Stomach smooth muscle (tissue), 2 donors: ENCODE measurements around the gene CCDC91.

ENCODE experiments used
- H3K27ac ChIP-seq: one replicate; pipeline ENCODE4 v1.7.0; 2013; ENCODE audit warnings: mild to moderate bottlenecking, low read length, inconsistent platforms
- H3K27me3 ChIP-seq, 2 donors: one replicate each; pipeline ENCODE4 v1.7.0; 2013; ENCODE audit warnings: low read length in 2 of 2; ENCODE audit not compliant: insufficient read depth in 2 of 2, control insufficient read depth in 1 of 2
- H3K36me3 ChIP-seq, 2 donors: one replicate each; pipeline ENCODE4 v1.7.0; 2013; ENCODE audit warnings: low read length in 2 of 2; ENCODE audit not compliant: control insufficient read depth in 2 of 2, insufficient read depth in 2 of 2
- H3K4me1 ChIP-seq: one replicate; pipeline ENCODE4 v1.7.0; 2013; ENCODE audit warnings: low read length; ENCODE audit not compliant: control insufficient read depth, insufficient read depth
- H3K4me3 ChIP-seq, 2 donors: one replicate each; pipeline ENCODE4 v1.7.0; 2013; ENCODE audit warnings: low read length in 2 of 2
- H3K9ac ChIP-seq, 2 donors: one replicate each; pipeline ENCODE4 v1.7.0; 2013; ENCODE audit warnings: low read length in 2 of 2, mild to moderate bottlenecking in 1 of 2
- H3K9me3 ChIP-seq, 2 donors: one replicate each; pipeline ENCODE4 v1.7.0; 2013; ENCODE audit warnings: low read length in 2 of 2; ENCODE audit not compliant: control insufficient read depth in 2 of 2
- donor health status: healthy.
- donor health status: Pancreatic carcinoma.

Gene CCDC91

DNA sequence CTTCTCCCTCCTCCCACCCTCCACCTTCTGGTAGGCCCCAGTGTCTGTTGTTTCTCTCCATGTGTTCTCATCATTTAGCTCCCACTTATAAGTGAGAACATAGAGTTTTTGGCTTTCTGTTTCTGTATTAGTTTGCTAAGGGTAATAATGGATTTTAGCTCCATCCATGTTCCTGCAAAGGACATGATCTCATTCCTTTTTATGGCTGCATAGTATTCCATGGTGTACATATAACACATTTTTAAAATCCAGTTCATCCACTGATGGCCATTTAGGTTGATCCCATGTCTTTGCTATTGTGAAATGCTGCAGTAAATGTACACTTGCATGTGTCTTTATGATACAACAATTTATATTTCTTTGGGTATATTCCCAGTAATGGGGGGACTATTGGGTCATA lies 96.1 kb downstream of the CCDC91 start:
- H3K36me3 ChIP-seq, result no peaks in the 10 kb centered on the region
- no peaks in the 10 kb centered on the region for H3K27me3 ChIP-seq
- no peak overlapping the region for H3K9ac ChIP-seq
- peaks cover 4 to 10% of the 10 kb centered on the region in 2 donors for H3K9me3 ChIP-seq
- H3K27ac ChIP-seq, result no peak overlapping the region
- H3K4me3 ChIP-seq, result no peak overlapping the region
- H3K4me1 ChIP-seq, result no peaks in the 10 kb centered on the region

DNA sequence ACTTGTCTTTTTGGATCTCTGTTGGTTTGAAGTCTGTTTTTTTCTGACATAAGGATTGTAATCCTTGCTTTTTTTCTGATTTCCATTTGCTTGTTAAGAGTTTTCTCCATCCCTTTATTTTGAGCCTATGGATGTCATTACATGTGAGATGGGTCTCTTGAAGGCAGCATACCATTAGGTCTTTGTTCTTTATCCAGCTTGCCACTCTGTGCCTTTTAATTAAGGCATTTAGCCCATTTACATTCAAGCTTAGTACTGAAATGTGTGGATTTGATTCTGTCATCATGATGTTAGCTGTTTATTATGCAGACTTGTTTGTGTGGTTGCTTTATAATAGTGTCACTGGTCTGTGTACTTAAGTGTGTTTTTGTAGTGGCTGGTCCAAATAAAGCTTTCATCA lies 100.0 kb downstream of the CCDC91 start:
- H3K9ac ChIP-seq, result no peak overlapping the region
- no peaks in the 10 kb centered on the region for H3K27me3 ChIP-seq
- H3K4me1 ChIP-seq, result no peaks in the 10 kb centered on the region
- H3K27ac ChIP-seq, result no peak overlapping the region
- no peaks in the 10 kb centered on the region for H3K36me3 ChIP-seq
- peaks cover 5 to 10% of the 10 kb centered on the region in 2 donors for H3K9me3 ChIP-seq
- no peak overlapping the region for H3K4me3 ChIP-seq

DNA sequence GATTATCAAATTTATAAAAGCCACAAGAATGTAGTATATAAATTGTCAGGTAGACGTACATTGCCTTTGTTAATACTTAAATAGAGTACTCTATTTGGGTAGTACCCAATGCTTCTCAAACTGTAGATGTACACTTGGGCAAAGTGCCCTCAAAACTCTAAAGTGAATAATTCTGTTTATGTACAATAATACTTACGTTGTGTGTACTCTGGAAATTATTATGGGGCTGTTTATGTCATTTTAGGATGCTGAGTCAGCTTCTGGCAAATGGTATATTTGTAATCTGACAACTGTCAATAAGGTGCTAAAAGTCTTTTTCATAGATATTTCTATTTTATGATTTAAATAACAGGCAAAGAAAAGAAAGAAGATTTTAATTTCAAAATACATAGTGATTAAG lies 102.4 kb downstream of the CCDC91 start:
- Histone ChIP-seq H3K4me1 (no peaks in the 10 kb centered on the region), H3K27me3 (no peaks in the 10 kb centered on the region), H3K36me3 (no peaks in the 10 kb centered on the region), H3K4me3 (no peak overlapping the region), H3K9me3 (peaks cover 5 to 10% of the 10 kb centered on the region in 2 donors), H3K27ac (no peak overlapping the region), H3K9ac (no peak overlapping the region)

DNA sequence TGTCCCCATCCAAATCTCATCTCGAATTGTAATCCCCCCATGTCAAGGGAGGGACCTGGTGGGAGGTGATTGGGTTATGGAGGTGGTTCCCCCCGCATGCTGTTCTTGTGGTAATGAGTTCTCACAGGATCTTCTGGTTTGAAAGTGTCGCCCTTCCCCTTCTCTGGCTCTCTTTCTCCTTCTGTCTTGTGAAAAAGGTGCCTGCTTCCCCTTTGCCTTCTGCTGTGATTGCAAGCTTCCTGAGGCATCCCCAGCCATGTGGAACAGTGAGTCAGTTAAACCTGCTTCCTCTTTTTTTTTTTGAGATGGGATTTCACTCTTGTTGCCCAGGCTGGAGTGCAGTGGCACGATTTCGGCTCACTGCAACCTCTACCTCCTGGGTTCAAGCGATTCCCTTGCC lies 104.0 kb downstream of the CCDC91 start:
- Histone ChIP-seq H3K36me3 (no peaks in the 10 kb centered on the region), H3K9ac (no peak overlapping the region), H3K27me3 (no peaks in the 10 kb centered on the region), H3K4me3 (no peak overlapping the region), H3K27ac (no peak overlapping the region), H3K9me3 (peaks cover 5 to 7% of the 10 kb centered on the region in 2 donors), H3K4me1 (no peaks in the 10 kb centered on the region)

DNA sequence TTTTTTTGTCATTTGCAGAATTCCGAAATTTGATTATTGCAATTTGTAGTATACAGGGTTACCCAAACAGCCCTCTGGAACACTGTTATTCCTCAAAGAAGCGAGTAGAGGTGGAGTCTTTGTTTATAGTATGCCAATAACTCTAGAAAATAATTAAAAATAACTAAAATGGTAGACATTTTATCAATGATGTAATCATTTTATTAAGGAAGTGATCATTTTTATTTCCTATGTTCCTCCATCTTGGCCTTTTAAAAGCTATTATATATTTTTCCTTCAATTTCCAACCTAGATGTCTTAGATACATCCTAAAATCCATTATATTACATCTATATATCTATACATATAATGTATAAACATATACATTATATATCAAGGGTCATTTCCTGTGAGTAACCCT lies 106.0 kb downstream of the CCDC91 start:
- Histone ChIP-seq H3K4me3 (no peak overlapping the region), H3K9me3 (peaks cover 0 to 2% of the 10 kb centered on the region in 2 donors), H3K27me3 (no peaks in the 10 kb centered on the region), H3K4me1 (no peaks in the 10 kb centered on the region), H3K27ac (no peak overlapping the region), H3K36me3 (no peaks in the 10 kb centered on the region), H3K9ac (no peak overlapping the region)

DNA sequence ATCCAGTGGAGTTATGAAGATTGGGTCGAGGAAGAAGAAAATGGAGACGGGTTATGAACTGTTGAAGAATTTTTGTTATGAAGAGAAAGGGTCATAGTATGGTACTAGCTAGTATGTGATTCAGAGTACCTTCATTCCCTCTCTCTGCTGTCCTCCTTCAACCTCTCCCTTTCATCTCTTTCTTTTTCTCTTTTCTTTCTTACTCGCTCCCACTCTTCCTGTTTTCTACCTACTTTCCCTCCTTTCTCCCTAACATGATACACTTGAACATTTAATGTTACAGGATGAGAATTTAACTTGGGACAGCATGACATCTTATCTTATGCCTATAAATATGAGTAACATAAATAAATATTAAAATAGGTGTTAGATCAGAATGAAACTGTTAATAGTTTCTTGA lies 112.9 kb downstream of the CCDC91 start:
- Histone ChIP-seq H3K4me3 (no peak overlapping the region), H3K36me3 (peaks cover 0 to 4% of the 10 kb centered on the region in 2 donors), H3K27ac (no peak overlapping the region), H3K4me1 (no peaks in the 10 kb centered on the region), H3K9ac (no peak overlapping the region), H3K27me3 (no peaks in the 10 kb centered on the region), H3K9me3 (no peaks in the 10 kb centered on the region)

DNA sequence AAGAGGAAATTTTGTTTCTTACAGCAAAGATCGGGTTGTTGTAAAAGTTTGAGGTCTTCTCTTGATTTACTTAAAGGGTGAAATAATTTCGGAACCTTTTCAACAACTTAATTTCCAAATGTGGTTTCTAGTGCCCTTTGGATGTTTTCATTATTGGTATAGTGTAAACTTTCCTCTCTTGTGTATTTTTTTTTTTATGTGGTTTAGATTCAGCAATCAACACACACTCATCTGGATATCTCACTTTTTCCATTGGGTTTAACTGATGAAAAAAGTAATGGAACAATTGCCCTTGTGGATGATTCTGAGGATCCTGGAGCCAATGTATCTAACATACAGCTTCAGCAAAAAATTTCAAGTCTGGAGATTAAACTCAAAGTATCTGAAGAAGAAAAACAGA lies 116.3 kb downstream of the CCDC91 start:
- peaks cover 2 to 8% of the 10 kb centered on the region in 2 donors for H3K36me3 ChIP-seq

DNA sequence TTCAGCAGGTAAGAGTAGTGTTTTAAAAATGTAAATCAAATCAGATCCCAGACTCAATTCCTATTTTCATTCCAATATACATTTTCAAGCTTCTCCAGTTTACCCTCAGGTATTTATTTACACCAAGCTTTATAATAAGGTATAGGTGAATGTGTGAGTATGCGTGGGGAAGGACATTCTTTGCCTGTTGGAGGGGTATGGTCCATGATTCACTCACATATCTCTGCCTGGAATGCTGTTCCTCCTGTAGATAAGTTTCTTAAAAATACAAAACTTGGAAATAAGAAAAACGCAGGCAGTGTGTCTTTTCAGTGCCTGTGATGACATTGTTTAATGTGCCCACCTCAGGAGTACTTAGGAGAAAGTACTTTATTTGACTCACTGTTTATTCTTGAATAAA lies 118.6 kb downstream of the CCDC91 start:
- no peak overlapping the region for H3K27ac ChIP-seq
- no peaks in the 10 kb centered on the region for H3K27me3 ChIP-seq
- H3K4me1 ChIP-seq, result peaks cover 3% of the 10 kb centered on the region
- H3K9ac ChIP-seq, result no peak overlapping the region
- no peak overlapping the region for H3K4me3 ChIP-seq
- peaks cover 2 to 8% of the 10 kb centered on the region in 2 donors for H3K36me3 ChIP-seq
- no peaks in the 10 kb centered on the region for H3K9me3 ChIP-seq

More for the DNA sequence above, 116.3 kb downstream of the CCDC91 start:
- Histone ChIP-seq H3K9ac (no peak overlapping the region), H3K4me1 (no peaks in the 10 kb centered on the region), H3K27me3 (no peaks in the 10 kb centered on the region), H3K4me3 (no peak overlapping the region), H3K27ac (no peak overlapping the region), H3K9me3 (no peaks in the 10 kb centered on the region)

DNA sequence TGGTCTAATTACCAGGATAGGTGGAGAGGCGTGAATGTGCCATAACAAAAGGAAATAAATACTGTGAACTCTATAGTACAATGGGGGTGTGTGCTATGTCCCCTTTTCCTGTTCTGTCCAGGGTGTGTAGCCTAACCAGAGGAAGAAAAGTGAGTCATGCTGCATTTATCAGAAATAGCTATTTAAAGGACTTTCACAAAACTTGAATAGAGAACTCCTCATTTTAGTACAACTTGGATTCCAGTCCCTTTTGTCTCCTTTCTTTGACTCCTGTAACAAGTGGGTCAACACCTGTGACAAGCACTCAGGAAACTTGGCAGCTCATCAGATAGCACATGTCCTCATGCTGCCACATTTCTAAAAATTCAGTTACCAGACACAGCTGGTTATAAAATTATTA lies 123.4 kb downstream of the CCDC91 start:
- Histone ChIP-seq H3K9ac (no peak overlapping the region), H3K9me3 (peaks cover 0 to 2% of the 10 kb centered on the region in 2 donors), H3K4me3 (no peak overlapping the region), H3K27me3 (no peaks in the 10 kb centered on the region), H3K36me3 (peaks cover 0 to 2% of the 10 kb centered on the region in 2 donors), H3K4me1 (peaks cover 3% of the 10 kb centered on the region), H3K27ac (no peak overlapping the region)

DNA sequence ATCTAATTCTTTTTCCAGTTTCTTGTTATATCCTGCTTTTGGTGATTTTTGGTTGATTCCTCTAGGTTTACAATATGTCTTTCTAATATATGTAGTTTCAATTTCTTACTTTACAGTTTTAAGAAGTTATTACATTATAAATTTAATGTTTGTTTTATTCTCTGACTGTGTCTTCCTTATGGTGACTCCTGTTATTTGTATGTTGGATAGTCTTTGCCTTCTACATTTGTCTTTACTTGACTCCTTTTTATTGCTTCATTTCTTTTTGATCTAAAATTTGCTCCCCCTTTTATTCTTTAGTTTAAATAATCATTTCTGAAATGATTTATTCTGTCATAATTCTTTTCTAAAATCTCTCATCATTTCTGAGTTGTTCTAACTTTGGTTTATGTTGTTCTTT lies 125.8 kb downstream of the CCDC91 start:
- Histone ChIP-seq H3K9me3 (peaks cover 0 to 2% of the 10 kb centered on the region in 2 donors), H3K4me3 (no peak overlapping the region), H3K36me3 (peaks cover 0 to 2% of the 10 kb centered on the region in 2 donors), H3K27me3 (no peaks in the 10 kb centered on the region), H3K9ac (no peak overlapping the region), H3K27ac (no peak overlapping the region), H3K4me1 (peaks cover 3% of the 10 kb centered on the region)

DNA sequence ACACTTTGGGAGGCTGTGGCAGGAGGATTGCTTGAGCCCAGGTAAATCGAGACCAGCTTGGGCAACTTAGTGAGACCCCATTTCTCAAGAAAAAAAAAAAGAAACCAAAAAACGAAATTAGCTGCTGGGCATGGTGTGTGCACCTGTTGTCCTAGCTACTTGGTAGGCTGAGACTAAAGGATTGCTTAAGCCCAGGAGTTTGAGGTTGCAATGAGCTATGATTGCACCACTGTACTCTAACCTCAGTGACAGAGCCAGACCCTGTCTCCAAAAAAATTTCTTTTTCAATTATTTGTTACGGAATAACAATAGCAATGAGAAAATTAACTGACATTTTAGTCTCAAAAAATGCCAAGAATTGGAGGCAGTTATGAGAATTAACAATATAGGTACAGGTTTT lies 128.0 kb downstream of the CCDC91 start:
- H3K27me3 ChIP-seq, result no peaks in the 10 kb centered on the region
- peaks cover 0 to 2% of the 10 kb centered on the region in 2 donors for H3K9me3 ChIP-seq
- no peak overlapping the region for H3K9ac ChIP-seq
- no peaks in the 10 kb centered on the region for H3K36me3 ChIP-seq
- H3K4me1 ChIP-seq, result peaks cover 3% of the 10 kb centered on the region
- H3K4me3 ChIP-seq, result no peak overlapping the region
- no peak overlapping the region for H3K27ac ChIP-seq
